ENCODE data around the gene XYLT1. TPM values are rescaled to one million over a fixed set of nuclear protein-coding genes. Genes with fewer than 3 reads are reported as not detected.

Gene XYLT1
- total RNA-seq, 1 experiment from 2014 or later: 1.7 TPM

DNA sequence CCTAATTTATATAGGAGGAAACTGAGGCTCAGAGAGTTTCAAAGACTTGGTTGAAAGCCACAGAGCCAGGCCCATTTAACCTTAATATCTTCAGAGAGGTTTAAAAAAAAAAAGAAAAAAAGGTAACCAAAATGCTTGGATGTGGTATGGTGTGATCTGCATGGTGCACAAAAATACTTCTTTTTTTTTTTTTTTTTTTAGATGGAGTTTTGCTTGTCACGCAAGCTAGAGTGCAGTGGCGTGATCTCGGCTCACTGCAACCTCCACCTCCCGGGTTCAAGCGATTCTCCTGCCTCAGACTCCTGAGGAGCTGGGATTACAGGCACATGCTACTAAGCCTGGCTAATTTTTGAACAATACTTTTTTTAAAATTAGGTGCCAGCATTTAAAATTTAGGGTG is 101.8 kb downstream of the XYLT1 start:
- no peaks in the 10 kb centered on the region for H3K9me3 ChIP-seq (ENCODE audit: insufficient read depth, low read depth)
- no peaks in the 10 kb centered on the region for H4K20me1 ChIP-seq (ENCODE audit: insufficient read depth)
- no peak overlapping the region for H3K4me3 ChIP-seq
- H3K79me2 ChIP-seq (ENCODE audit: low read depth): no peaks in the 10 kb centered on the region
- H3K9me2 ChIP-seq (ENCODE audit: insufficient read depth): no peaks in the 10 kb centered on the region
- DNase-seq: no peak
- H3K36me3 ChIP-seq (ENCODE audit: low read depth): no peaks in the 10 kb centered on the region
- TF ChIP-seq EZH2 (IDR thresholded peaks at IDR 0.05; ENCODE audit: low read depth): no peak
- TF ChIP-seq, protein P1, sequence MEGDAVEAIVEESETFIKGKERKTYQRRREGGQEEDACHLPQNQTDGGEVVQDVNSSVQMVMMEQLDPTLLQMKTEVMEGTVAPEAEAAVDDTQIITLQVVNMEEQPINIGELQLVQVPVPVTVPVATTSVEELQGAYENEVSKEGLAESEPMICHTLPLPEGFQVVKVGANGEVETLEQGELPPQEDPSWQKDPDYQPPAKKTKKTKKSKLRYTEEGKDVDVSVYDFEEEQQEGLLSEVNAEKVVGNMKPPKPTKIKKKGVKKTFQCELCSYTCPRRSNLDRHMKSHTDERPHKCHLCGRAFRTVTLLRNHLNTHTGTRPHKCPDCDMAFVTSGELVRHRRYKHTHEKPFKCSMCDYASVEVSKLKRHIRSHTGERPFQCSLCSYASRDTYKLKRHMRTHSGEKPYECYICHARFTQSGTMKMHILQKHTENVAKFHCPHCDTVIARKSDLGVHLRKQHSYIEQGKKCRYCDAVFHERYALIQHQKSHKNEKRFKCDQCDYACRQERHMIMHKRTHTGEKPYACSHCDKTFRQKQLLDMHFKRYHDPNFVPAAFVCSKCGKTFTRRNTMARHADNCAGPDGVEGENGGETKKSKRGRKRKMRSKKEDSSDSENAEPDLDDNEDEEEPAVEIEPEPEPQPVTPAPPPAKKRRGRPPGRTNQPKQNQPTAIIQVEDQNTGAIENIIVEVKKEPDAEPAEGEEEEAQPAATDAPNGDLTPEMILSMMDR (conservative IDR thresholded peaks at IDR 0.05): no peak
- H2AFZ ChIP-seq: no peak overlapping the region
- H3F3A ChIP-seq (ENCODE audit: insufficient read depth, low read depth): no peaks in the 10 kb centered on the region
- ChIA-PET POLR2A (ENCODE audit: unreplicated experiment) (no interaction called here), CTCF (no interaction called here)
- no TSS peak for BruUV-seq (replicated peaks)
- H3K27ac ChIP-seq: no peak overlapping the region
- intact Hi-C loops (cut with micrococcal nuclease; ENCODE audit: unreplicated experiment): no loop called here
- H3K4me2 ChIP-seq: no peak overlapping the region
- no peaks in the 10 kb centered on the region for H3K4me1 ChIP-seq (replicated peaks; ENCODE audit: insufficient read depth)
- peaks cover 19% of the 10 kb centered on the region for H3K27me3 ChIP-seq (ENCODE audit: insufficient read depth, low read depth)

DNA sequence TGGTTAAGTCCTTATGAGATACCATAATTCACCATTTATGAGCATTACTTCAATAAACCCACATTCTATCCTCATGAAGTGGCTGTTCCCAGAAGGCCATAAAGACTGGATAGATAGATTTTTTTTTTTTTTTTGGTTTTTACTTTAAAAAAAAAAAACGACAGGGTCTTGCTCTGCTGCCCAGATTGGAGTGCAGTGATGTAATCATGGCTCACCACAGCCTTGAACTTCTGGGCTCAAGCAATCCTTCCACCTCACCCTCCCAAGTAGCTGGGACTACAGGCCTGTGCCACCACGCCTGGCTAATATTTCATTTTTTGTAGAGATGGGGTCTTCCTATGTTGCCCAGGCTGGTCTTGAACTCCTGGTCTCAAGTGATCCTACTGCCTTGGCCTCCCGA is 102.3 kb downstream of the XYLT1 start:
- DNase-seq: no peak
- Histone ChIP-seq H2AFZ (no peak overlapping the region), H3K4me3 (no peak overlapping the region), H3K27ac (no peak overlapping the region), H4K20me1 (ENCODE audit: insufficient read depth) (no peaks in the 10 kb centered on the region), H3K9me2 (ENCODE audit: insufficient read depth) (no peaks in the 10 kb centered on the region), H3K4me2 (no peak overlapping the region), H3F3A (ENCODE audit: insufficient read depth, low read depth) (no peaks in the 10 kb centered on the region), H3K79me2 (ENCODE audit: low read depth) (no peaks in the 10 kb centered on the region), H3K36me3 (ENCODE audit: low read depth) (no peaks in the 10 kb centered on the region), H3K4me1 (replicated peaks; ENCODE audit: insufficient read depth) (no peaks in the 10 kb centered on the region), H3K9me3 (ENCODE audit: insufficient read depth, low read depth) (no peaks in the 10 kb centered on the region), H3K27me3 (ENCODE audit: insufficient read depth, low read depth) (peaks cover 19% of the 10 kb centered on the region)
- no TSS peak for BruUV-seq (replicated peaks)
- POLR2A ChIA-PET (ENCODE audit: unreplicated experiment): no interaction called here
- intact Hi-C loops (cut with micrococcal nuclease; ENCODE audit: unreplicated experiment): no loop called here
- CTCF ChIA-PET: no interaction called here
- TF ChIP-seq, protein P1 (conservative IDR thresholded peaks at IDR 0.05): no peak
- no peak for TF ChIP-seq EZH2 (IDR thresholded peaks at IDR 0.05; ENCODE audit: low read depth)

DNA sequence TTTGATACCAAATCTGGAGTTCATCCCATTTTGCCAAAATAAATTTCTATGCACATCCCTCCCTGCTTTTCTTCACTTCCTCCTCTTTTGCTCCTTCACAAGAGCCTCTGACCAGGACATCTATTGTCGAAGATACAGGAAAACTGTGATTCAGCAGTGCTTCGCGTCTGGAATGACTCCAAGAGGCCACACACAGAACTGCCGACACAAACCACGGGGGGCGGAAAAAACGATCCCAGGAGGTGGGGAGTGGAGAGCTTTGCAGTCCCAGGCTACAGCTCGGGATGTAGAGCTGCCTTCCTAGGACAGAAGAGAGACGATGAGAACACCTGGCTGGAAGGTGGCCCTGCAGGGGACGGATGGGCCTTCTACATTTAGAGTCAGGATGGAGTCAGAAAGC is 102.8 kb downstream of the XYLT1 start:
- H3K27me3 ChIP-seq (ENCODE audit: insufficient read depth, low read depth): peaks cover 19% of the 10 kb centered on the region
- ChIA-PET CTCF (no interaction called here), POLR2A (ENCODE audit: unreplicated experiment) (no interaction called here)
- TF ChIP-seq EZH2 (IDR thresholded peaks at IDR 0.05; ENCODE audit: low read depth): no peak
- TF ChIP-seq, protein P1 (conservative IDR thresholded peaks at IDR 0.05): no peak
- H3K9me3 ChIP-seq (ENCODE audit: insufficient read depth, low read depth): no peaks in the 10 kb centered on the region
- H3K9me2 ChIP-seq (ENCODE audit: insufficient read depth): no peaks in the 10 kb centered on the region
- no peaks in the 10 kb centered on the region for H3F3A ChIP-seq (ENCODE audit: insufficient read depth, low read depth)
- H2AFZ ChIP-seq: no peak overlapping the region
- no peak overlapping the region for H3K4me2 ChIP-seq
- DNase-seq: no peak
- no peaks in the 10 kb centered on the region for H4K20me1 ChIP-seq (ENCODE audit: insufficient read depth)
- no peak overlapping the region for H3K27ac ChIP-seq
- H3K4me3 ChIP-seq: no peak overlapping the region
- intact Hi-C loops (cut with micrococcal nuclease; ENCODE audit: unreplicated experiment): no loop called here
- no TSS peak for BruUV-seq (replicated peaks)
- no peaks in the 10 kb centered on the region for H3K4me1 ChIP-seq (replicated peaks; ENCODE audit: insufficient read depth)
- H3K79me2 ChIP-seq (ENCODE audit: low read depth): no peaks in the 10 kb centered on the region
- H3K36me3 ChIP-seq (ENCODE audit: low read depth): no peaks in the 10 kb centered on the region

All from PC-9 (cell line).